H1 (cell line): ENCODE data around the gene MYLK. TPM values are rescaled to one million over a fixed set of nuclear protein-coding genes. Genes with fewer than 3 reads are reported as not detected.

Experiments
- CTCF ChIA-PET: fragments of 300-600 bp; sonication (Branson Sonifier 250); formaldehyde crosslinking; loops from one replicate; lab custom pipeline; 2021; ENCODE audit not compliant: partially characterized antibody; lab: Charles Lee
- POLR2A ChIA-PET: fragments of 300-600 bp; sonication (Branson Sonifier 250); formaldehyde crosslinking; loops from one replicate; lab custom pipeline; 2021; ENCODE audit warnings: inconsistent platforms; ENCODE audit not compliant: partially characterized antibody; lab: Charles Lee
- DNase-seq, 2 experiments: peaks; one replicate each; pipeline versions ENCODE4 v3.0.0 to v3.0.0-alpha.2; 2010 to 2022; ENCODE audit warnings: low spot score in 2 of 2, low read depth in 1 of 2, mixed read lengths in 1 of 2
- FAIRE-seq: peaks from 2 replicates; lab custom pipeline; 2011; peaks lifted over from hg19 to GRCh38; lab: Jason Lieb, UNC
- H2AFZ ChIP-seq: 2 replicates; pipeline ENCODE4 v1.8.1; 2012; ENCODE audit warnings: low read length, inconsistent platforms
- H2AK5ac ChIP-seq: 2 replicates; pipeline ENCODE4 v1.6.1; 2013; ENCODE audit warnings: low read depth, low read length
- H2BK120ac ChIP-seq: replicated peaks from 2 replicates; pipeline ENCODE3; 2013; ENCODE audit warnings: low read depth, low read length, inconsistent platforms
- H2BK12ac ChIP-seq: 2 replicates; pipeline ENCODE4 v1.6.1; 2013; ENCODE audit warnings: low read depth, low read length
- H2BK15ac ChIP-seq: 2 replicates; pipeline ENCODE4 v1.6.1; 2013; ENCODE audit warnings: low read length
- H2BK20ac ChIP-seq: 2 replicates; pipeline ENCODE4 v1.6.1; 2013; ENCODE audit warnings: low read length
- H2BK5ac ChIP-seq: 2 replicates; pipeline ENCODE4 v1.6.1; 2013; ENCODE audit warnings: low read depth, low read length
- H3K14ac ChIP-seq: 2 replicates; pipeline ENCODE4 v1.6.1; 2013; ENCODE audit warnings: inconsistent platforms; ENCODE audit not compliant: insufficient read length
- H3K18ac ChIP-seq: 2 replicates; pipeline ENCODE4 v1.6.1; 2013; ENCODE audit warnings: low read length; ENCODE audit errors: extremely low read depth
- H3K23ac ChIP-seq: 2 replicates; pipeline ENCODE4 v1.6.1; 2013; ENCODE audit warnings: inconsistent platforms; ENCODE audit not compliant: insufficient read length
- H3K23me2 ChIP-seq: 2 replicates; pipeline ENCODE4 v1.6.1; 2013; ENCODE audit warnings: low read depth, low read length
- H3K27ac ChIP-seq: 2 replicates; pipeline ENCODE4 v1.6.1; 2011; ENCODE audit warnings: low read depth, low read length, inconsistent platforms
- H3K27me3 ChIP-seq, 4 experiments: replicated peaks in 1 of 4; 1 replicate in 1 of 4; 2 replicates in 3 of 4; pipeline versions ENCODE4 v1.6.1 to v1.8.1; 2011 to 2013; ENCODE audit warnings: low read length in 3 of 4, mild to moderate bottlenecking in 3 of 4, inconsistent platforms in 2 of 4, mixed read lengths in 2 of 4, moderate library complexity in 1 of 4; ENCODE audit not compliant: control insufficient read depth in 3 of 4, insufficient read depth in 3 of 4; ENCODE audit errors: extremely low read depth in 1 of 4
- H3K36me3 ChIP-seq, 4 experiments: 2 replicates each; pipeline versions ENCODE4 v1.6.1 to v1.8.1; 2011 to 2013; ENCODE audit warnings: mild to moderate bottlenecking in 4 of 4, low read length in 3 of 4, moderate library complexity in 2 of 4, control low read depth in 1 of 4, inconsistent platforms in 1 of 4; ENCODE audit not compliant: insufficient read depth in 4 of 4, control insufficient read depth in 2 of 4
- H3K4ac ChIP-seq: replicated peaks from 2 replicates; pipeline ENCODE3; 2013; ENCODE audit warnings: low read length, low read depth, mixed read lengths, inconsistent platforms; ENCODE audit not compliant: insufficient read length
- H3K4me1 ChIP-seq, 4 experiments: replicated peaks in 1 of 4; 1 replicate in 1 of 4; 2 replicates in 3 of 4; pipeline versions ENCODE4 v1.6.1 to v1.8.1; 2011 to 2013; ENCODE audit warnings: low read length in 3 of 4, inconsistent platforms in 2 of 4, mixed read lengths in 1 of 4; ENCODE audit not compliant: insufficient read depth in 4 of 4, control insufficient read depth in 3 of 4
- H3K4me2 ChIP-seq, 2 experiments: 2 replicates each; pipeline versions ENCODE4 v1.6.1 to v1.8.1; 2011 to 2013; ENCODE audit warnings: low read depth in 2 of 2, low read length in 2 of 2, control low read depth in 1 of 2, inconsistent platforms in 1 of 2, mild to moderate bottlenecking in 1 of 2; ENCODE audit not compliant: insufficient read depth in 1 of 2
- H3K4me3 ChIP-seq, 4 experiments: fragments of 200-600, 300-600 bp in 1 of 4; sonication (generic), shearing (Covaris generic), sonication (Bioruptor Twin) in 1 of 4; 2 replicates each; pipeline versions ENCODE4 v1.5.1 to v1.8.1; 2011 to 2016; ENCODE audit warnings: low read length in 4 of 4, low read depth in 3 of 4, control low read depth in 2 of 4, inconsistent platforms in 2 of 4, mild to moderate bottlenecking in 2 of 4, mixed read lengths in 1 of 4, moderate library complexity in 1 of 4; ENCODE audit not compliant: insufficient read depth in 2 of 4; ENCODE audit errors: extremely low read depth in 1 of 4
- H3K56ac ChIP-seq: replicated peaks from 2 replicates; pipeline ENCODE3; 2013; ENCODE audit warnings: low read depth, mild to moderate bottlenecking, mixed read lengths, low read length, inconsistent platforms; ENCODE audit not compliant: insufficient read length
- H3K79me1 ChIP-seq: 2 replicates; pipeline ENCODE4 v1.6.1; 2013; ENCODE audit warnings: low read depth, low read length, control low read depth
- H3K79me2 ChIP-seq, 2 experiments: 2 replicates each; pipeline versions ENCODE4 v1.6.1 to v1.8.1; 2012 to 2013; ENCODE audit warnings: low read length in 2 of 2, mild to moderate bottlenecking in 2 of 2, inconsistent platforms in 1 of 2; ENCODE audit not compliant: insufficient read depth in 2 of 2, control insufficient read depth in 1 of 2
- H3K9ac ChIP-seq, 4 experiments: replicated peaks in 1 of 4; 1 replicate in 1 of 4; 2 replicates in 3 of 4; pipeline versions ENCODE4 v1.6.1 to v1.8.1; 2011 to 2013; ENCODE audit warnings: low read depth in 3 of 4, low read length in 3 of 4, control low read depth in 2 of 4, mild to moderate bottlenecking in 2 of 4, moderate library complexity in 2 of 4, inconsistent platforms in 1 of 4; ENCODE audit errors: extremely low read depth in 1 of 4
- H3K9me3 ChIP-seq, 2 experiments: 2 replicates each; pipeline versions ENCODE4 v1.6.1 to v1.8.1; 2012 to 2013; ENCODE audit warnings: mild to moderate bottlenecking in 2 of 2, moderate library complexity in 2 of 2, control low read depth in 1 of 2, inconsistent platforms in 1 of 2, low read depth in 1 of 2, low read length in 1 of 2, mixed read lengths in 1 of 2; ENCODE audit not compliant: insufficient read depth in 2 of 2
- H4K20me1 ChIP-seq, 2 experiments: replicated peaks in 1 of 2; 2 replicates each; pipeline versions ENCODE3 to v1.8.1; 2011 to 2013; ENCODE audit warnings: inconsistent platforms in 2 of 2, low read length in 2 of 2, mild to moderate bottlenecking in 1 of 2; ENCODE audit not compliant: insufficient read depth in 2 of 2, control insufficient read depth in 1 of 2
- H4K5ac ChIP-seq: 2 replicates; pipeline ENCODE4 v1.6.1; 2013; ENCODE audit warnings: low read length, low read depth, mixed read lengths, inconsistent platforms; ENCODE audit not compliant: insufficient read length
- H4K8ac ChIP-seq: 2 replicates; pipeline ENCODE4 v1.8.0; 2013; ENCODE audit warnings: mild to moderate bottlenecking, moderate library complexity, low read length, inconsistent platforms; ENCODE audit not compliant: insufficient read depth; ENCODE audit errors: extremely low read depth
- H4K91ac ChIP-seq: replicated peaks from 2 replicates; pipeline ENCODE3; 2013; ENCODE audit warnings: low read length, mixed read lengths, inconsistent platforms; ENCODE audit not compliant: insufficient read length
- ATF3 ChIP-seq: IDR thresholded peaks from 2 replicates; pipeline ENCODE4 v1.6.1; 2011; ENCODE audit warnings: low read depth, mild to moderate bottlenecking, low read length; ENCODE audit not compliant: insufficient read depth
- BRCA1 ChIP-seq: IDR thresholded peaks from 2 replicates; pipeline ENCODE4 v1.6.1; 2012; ENCODE audit warnings: low read depth, low read length, improper control_type of control experiment
- CEBPB ChIP-seq: IDR thresholded peaks from 2 replicates; pipeline ENCODE4 v1.6.1; 2012; ENCODE audit warnings: low read depth, low read length
- CTBP2 ChIP-seq: IDR thresholded peaks from 2 replicates; pipeline ENCODE4 v1.7.0; 2011; ENCODE audit warnings: borderline replicate concordance, mild to moderate bottlenecking, moderate library complexity, mixed read lengths, low read length; ENCODE audit not compliant: insufficient read depth, insufficient read length
- EP300 ChIP-seq, 2 experiments: IDR thresholded peaks; 1 replicate in 1 of 2; 2 replicates in 1 of 2; pipeline ENCODE4 v1.6.1; 2011 to 2012; ENCODE audit warnings: low read depth in 2 of 2, low read length in 2 of 2, mild to moderate bottlenecking in 2 of 2, borderline replicate concordance in 1 of 2, inconsistent platforms in 1 of 2, moderate library complexity in 1 of 2
- EZH2 ChIP-seq: fragments of 200-600 bp; sonication (generic); IDR thresholded peaks from 2 replicates; pipeline ENCODE4 v1.7.1; 2012; ENCODE audit warnings: low read depth, mild to moderate bottlenecking, moderate library complexity, low read length, inconsistent platforms; ENCODE audit not compliant: severe bottlenecking
- GTF2F1 ChIP-seq: IDR thresholded peaks from 2 replicates; pipeline ENCODE4 v1.6.1; 2012; ENCODE audit warnings: low read depth, low read length, improper control_type of control experiment, borderline replicate concordance
- HDAC2 ChIP-seq, 2 experiments: fragments of 300-600 bp in 1 of 2; sonication (generic) in 1 of 2; IDR thresholded peaks; 2 replicates each; pipeline ENCODE4 v1.6.1; 2011 to 2012; ENCODE audit warnings: low read depth in 2 of 2, low read length in 2 of 2, mild to moderate bottlenecking in 2 of 2, moderate library complexity in 2 of 2, borderline replicate concordance in 1 of 2, inconsistent platforms in 1 of 2
- KDM1A ChIP-seq: fragments of 200-600, 300-600 bp; sonication (generic); IDR thresholded peaks from 2 replicates; pipeline ENCODE4 v1.7.1; 2016; ENCODE audit warnings: mild to moderate bottlenecking, low read length, borderline replicate concordance
- NRF1 ChIP-seq: IDR thresholded peaks from 2 replicates; pipeline ENCODE4 v1.6.1; 2011; ENCODE audit warnings: mild to moderate bottlenecking, low read depth, low read length, improper control_type of control experiment
- RXRA ChIP-seq: IDR thresholded peaks from 2 replicates; pipeline ENCODE4 v1.6.1; 2011; ENCODE audit warnings: low read depth, mild to moderate bottlenecking, low read length, moderate library complexity; ENCODE audit not compliant: insufficient read depth
- TAF7 ChIP-seq: optimal IDR thresholded peaks from 2 replicates; pipeline ENCODE3; 2011; ENCODE audit warnings: low read depth, mild to moderate bottlenecking, inconsistent platforms, low read length, moderate library complexity, borderline replicate concordance
- TBP ChIP-seq: IDR thresholded peaks from 2 replicates; pipeline ENCODE4 v1.6.1; 2011; ENCODE audit warnings: low read depth, low read length, improper control_type of control experiment
- WGBS, 2 experiments: shearing (Covaris generic) in 1 of 2; methylation state at CpG; one replicate each; pipeline versions ENCODE4 v1.1.6 to v1.1.7; 2013 to 2015; ENCODE audit warnings: low lambda C conversion rate in 2 of 2, mixed read lengths in 2 of 2, inconsistent platforms in 1 of 2, low coverage in 1 of 2, missing lambda C conversion rate in 1 of 2; ENCODE audit not compliant: insufficient replicate concordance in 2 of 2, insufficient coverage in 1 of 2, insufficient read length in 1 of 2; ENCODE audit errors: extremely low coverage in 1 of 2, missing lambda C conversion rate in 1 of 2; 5-methylcytosine and 5-hydroxymethylcytosine counted together
- polyA plus RNA-seq, 7 experiments: library from polyadenylated mRNA; depleted of rRNA in 3 of 7; stranded (reverse) in 5 of 7; unstranded in 2 of 7; fragments of >200 nt in 5 of 7; fragments of 200-250 nt in 2 of 7; gene quantifications; 1 replicate in 5 of 7; 2 replicates in 1 of 7; 4 replicates in 1 of 7; pipeline versions ENCODE4 v1.2.1 to v1.2.3, GENCODE V29; 2011 to 2013; ENCODE audit warnings: missing spikeins in 2 of 7, mixed read lengths in 2 of 7
- total RNA-seq: library from RNA; stranded (reverse); fragmentation: NEBNext Ultra II Directional; extraction: Animal tissue kit (Norgen Biotek cat#: 25700); gene quantifications from 2 replicates; pipeline ENCODE4 v1.2.1, GENCODE V29; 2021

The MYLK gene
- total and polyA plus RNA-seq, 2 of the 8 experiments (the other 6 are each of a cell fraction or from before 2014, with no cell fraction given), result 11.6 to 21.3 TPM

GRCh38 chr3:123621850-123622189 lies 262.3 kb downstream of the MYLK start:
- Histone ChIP-seq H4K8ac (no peak overlapping the region), H3K27me3 (no peaks in the 10 kb centered on the region), H3K4ac (no peak overlapping the region), H2BK5ac (no peak overlapping the region), H3K4me1 (0 out of 7 replicates have a peak, but pooled peaks cover 0 to 4% (median 1%) of the 10 kb centered on the region in 4 experiments), H3K79me1 (no peaks in the 10 kb centered on the region), H4K91ac (no peak overlapping the region), H3K4me3 (no peak overlapping the region), H4K20me1 (no peaks in the 10 kb centered on the region), H2BK120ac (no peak overlapping the region), H2BK15ac (no peak overlapping the region), H2AFZ (no peak overlapping the region), H3K27ac (no peak overlapping the region), H3K36me3 (peaks cover 0 to 5% (median 0%) of the 10 kb centered on the region in 4 experiments; a peak in 2 of 8 replicates), H3K56ac (no peak overlapping the region), H3K4me2 (no peak overlapping the region), H2BK12ac (no peak overlapping the region), H2AK5ac (no peak overlapping the region), H3K18ac (no peak overlapping the region), H3K14ac (no peak overlapping the region), H2BK20ac (no peak overlapping the region), H3K79me2 (no peaks in the 10 kb centered on the region), H3K9me3 (no peaks in the 10 kb centered on the region), H4K5ac (no peak overlapping the region), H3K23me2 (no peaks in the 10 kb centered on the region), H3K23ac (no peak overlapping the region), H3K9ac (no peak overlapping the region; a peak in 1 of 7 replicates)
- WGBS, 2 experiments, result 86% methylated on average over 7 of the region's 7 CpGs; no CpG with 5 or more reads in 1 of the 2 experiments
- no peak for DNase-seq
- ChIA-PET POLR2A (no interaction called here), CTCF (interaction anchor here (1.5 to 9.1 kb wide), 3 partner anchors 18 to 102 kb away, joined by 5 to 46 read pairs (median 8); no protein-coding TSS in a partner anchor)
- FAIRE-seq, result no peak
- TF ChIP-seq NRF1, result no peak
- TF ChIP-seq TBP, result no peak
- TF ChIP-seq KDM1A, result no peak
- no peak for TF ChIP-seq BRCA1
- no peak for TF ChIP-seq CEBPB
- TF ChIP-seq CTBP2, result no peak
- no peak for TF ChIP-seq ATF3
- no peak for TF ChIP-seq EP300 (IDR thresholded peaks at IDR 0.05; ENCODE audit: borderline replicate concordance in 1 of 2, low read depth in 2 of 2, low read length in 2 of 2)
- TF ChIP-seq HDAC2 (IDR thresholded peaks at IDR 0.05; ENCODE audit: borderline replicate concordance in 1 of 2, low read depth in 2 of 2, low read length in 2 of 2), result no peak
- no peak for TF ChIP-seq GTF2F1
- no peak for TF ChIP-seq RXRA
- no peak for TF ChIP-seq EZH2
- TF ChIP-seq TAF7, result no peak
